ENCODE data around the gene ITGB8. TPM values are rescaled to one million over a fixed set of nuclear protein-coding genes. Genes with fewer than 3 reads are reported as not detected.

The ITGB8 gene
- 3.3 and 5.3 TPM in 2 replicates for polyA plus RNA-seq

DNA sequence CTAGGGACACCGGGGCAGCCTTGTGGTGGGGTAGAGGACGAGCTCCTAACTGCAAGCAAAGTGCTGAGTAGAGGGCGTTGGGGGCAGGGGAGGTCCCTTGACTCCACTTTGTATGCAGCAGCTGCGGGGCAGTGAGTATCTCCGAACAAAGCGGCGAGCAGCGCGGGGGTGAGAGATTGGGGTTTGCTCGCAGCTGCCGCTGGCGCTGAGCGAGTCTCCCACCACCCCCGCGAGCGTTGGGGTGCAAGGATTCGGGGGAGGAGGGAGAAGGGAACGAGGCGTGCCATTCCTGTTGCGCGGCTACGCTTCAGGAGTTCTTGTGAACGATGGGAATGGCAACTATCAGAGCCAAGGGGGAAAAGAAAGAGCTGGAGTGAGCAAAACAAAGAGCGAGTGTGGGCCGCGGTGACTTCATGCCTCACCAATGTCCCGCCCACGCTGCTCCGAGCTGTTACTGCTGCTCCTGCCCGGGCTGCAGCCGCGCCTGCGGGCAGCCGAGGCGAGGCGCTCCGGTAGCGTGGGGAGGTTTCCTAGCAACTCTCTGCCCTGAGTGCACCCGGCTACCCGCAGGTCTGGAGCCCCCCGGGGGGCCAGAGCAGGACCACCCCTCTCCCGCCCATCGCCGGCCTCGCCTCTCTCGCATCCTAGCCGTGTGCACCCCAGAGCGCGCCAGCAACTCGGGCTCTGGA lies at the start of gene ITGB8:
ITGB8 (plus strand) TSS at position 662 of the 689 bp plus-strand sequence. CDS start 907 bp downstream, outside the sequence.

Other genes starting within 250 kb of the ITGB8 start
- 0.15 TPM in 1 of 2 replicates, not detected in the other for gene MACC1, start 113.5 kb upstream of the ITGB8 start, polyA plus RNA-seq